Large intestine (tissue), 3 donors: ENCODE results near the gene TANGO6. TPM values are rescaled to one million over a fixed set of nuclear protein-coding genes. Genes with fewer than 3 reads are reported as not detected.
"Not testable (repeated sequence)": the region's sequence is repeated elsewhere in the genome, so short reads cannot be mapped to it uniquely, and the experiment has no call there.

Experiments used
- DNase-seq, 2 donors: peaks; one replicate each; pipeline versions ENCODE4 v3.0.0 to v3.0.0-alpha.2; 2013
- H3K27ac ChIP-seq: one replicate; pipeline ENCODE4 v1.5.1; 2013; ENCODE audit warnings: low read length
- H3K27me3 ChIP-seq: 2 replicates; pipeline ENCODE4 v1.6.1; 2013; ENCODE audit warnings: low read length; ENCODE audit not compliant: control insufficient read depth, insufficient read depth
- H3K36me3 ChIP-seq: 2 replicates; pipeline ENCODE4 v1.6.1; 2013; ENCODE audit warnings: low read length; ENCODE audit not compliant: control insufficient read depth, insufficient read depth
- H3K4me1 ChIP-seq: one replicate; pipeline ENCODE4 v1.6.1; 2013; ENCODE audit warnings: low read length; ENCODE audit not compliant: control insufficient read depth, insufficient read depth
- H3K4me3 ChIP-seq: one replicate; pipeline ENCODE4 v1.5.1; 2013; ENCODE audit warnings: low read length
- H3K9me3 ChIP-seq: one replicate; pipeline ENCODE4 v1.6.1; 2013; ENCODE audit warnings: mild to moderate bottlenecking, low read depth, low read length, moderate library complexity; ENCODE audit not compliant: control insufficient read depth
- WGBS: methylation state at CpG from one replicate; pipeline ENCODE4 v1.1.5; 2013; ENCODE audit warnings: low lambda C conversion rate; ENCODE audit not compliant: insufficient coverage; 5-methylcytosine and 5-hydroxymethylcytosine counted together
- polyA plus RNA-seq: library from polyadenylated mRNA; unstranded; fragments of 120-200 nt; gene quantifications from one replicate; pipeline ENCODE4 v1.2.1, GENCODE V29; 2013

Gene TANGO6
- polyA plus RNA-seq, 1 donor: 4.5 TPM

GRCh38 chr16:69051517-69051830 is 208.1 kb downstream of the TANGO6 start:
- H3K4me3 ChIP-seq, H3K4me1 ChIP-seq, H3K27me3 ChIP-seq, H3K27ac ChIP-seq, DNase-seq, H3K36me3 ChIP-seq, H3K9me3 ChIP-seq: not testable (repeated sequence)
- no CpG with 5 or more reads among the region's 3 CpGs for WGBS

GRCh38 chr16:69055008-69055407 is 211.7 kb downstream of the TANGO6 start:
- Histone ChIP-seq H3K27me3 (no peaks in the 10 kb centered on the region), H3K4me1 (no peaks in the 10 kb centered on the region), H3K4me3 (no peak overlapping the region), H3K36me3 (no peaks in the 10 kb centered on the region), H3K9me3 (no peaks in the 10 kb centered on the region), H3K27ac (no peak overlapping the region)
- WGBS: 60% methylated on average over 1 of the region's 3 CpGs
- DNase-seq: no peak

GRCh38 chr16:69055980-69056379 is 212.6 kb downstream of the TANGO6 start:
- no peaks in the 10 kb centered on the region for H3K9me3 ChIP-seq
- H3K27me3 ChIP-seq: no peaks in the 10 kb centered on the region
- no peak overlapping the region for H3K4me3 ChIP-seq
- no peaks in the 10 kb centered on the region for H3K4me1 ChIP-seq
- no peak overlapping the region for H3K27ac ChIP-seq
- no peak for DNase-seq
- WGBS: 100% methylated on average over 1 of the region's 1 CpG
- no peaks in the 10 kb centered on the region for H3K36me3 ChIP-seq

- no peaks in the 10 kb centered on the region for H3K36me3 ChIP-seq
- H3K27ac ChIP-seq: no peak overlapping the region
- H3K4me1 ChIP-seq: no peaks in the 10 kb centered on the region
- 87% methylated on average over 2 of the region's 3 CpGs for WGBS
- no peaks in the 10 kb centered on the region for H3K27me3 ChIP-seq
- no peak for DNase-seq
- H3K4me3 ChIP-seq: no peak overlapping the region
- H3K9me3 ChIP-seq: no peaks in the 10 kb centered on the region
Observed at GRCh38 chr16:69056421-69056820, 213.1 kb downstream of the TANGO6 start.

GRCh38 chr16:69057400-69058378 is 214.4 kb downstream of the TANGO6 start:
- no peaks in the 10 kb centered on the region for H3K4me1 ChIP-seq
- H3K27ac ChIP-seq: no peak overlapping the region
- WGBS: no CpG with 5 or more reads among the region's 11 CpGs
- H3K36me3 ChIP-seq: no peaks in the 10 kb centered on the region
- H3K27me3 ChIP-seq: no peaks in the 10 kb centered on the region
- no peak overlapping the region for H3K4me3 ChIP-seq
- no peaks in the 10 kb centered on the region for H3K9me3 ChIP-seq
- DNase-seq: no peak

GRCh38 chr16:69063491-69063890 is 220.2 kb downstream of the TANGO6 start:
- WGBS: 83% methylated on average over 1 of the region's 8 CpGs
- H3K4me1 ChIP-seq, H3K4me3 ChIP-seq, H3K9me3 ChIP-seq, H3K27me3 ChIP-seq, H3K27ac ChIP-seq, H3K36me3 ChIP-seq, DNase-seq: not testable (repeated sequence)

- H3K9me3 ChIP-seq: no peaks in the 10 kb centered on the region
- no peak overlapping the region for H3K4me3 ChIP-seq
- peaks cover 3% of the 10 kb centered on the region for H3K4me1 ChIP-seq
- no peaks in the 10 kb centered on the region for H3K36me3 ChIP-seq
- DNase-seq: no peak
- no CpG with 5 or more reads among the region's 2 CpGs for WGBS
- no peaks in the 10 kb centered on the region for H3K27me3 ChIP-seq
- no peak overlapping the region for H3K27ac ChIP-seq
Observed at GRCh38 chr16:69064124-69064763, 220.9 kb downstream of the TANGO6 start.

GRCh38 chr16:69064764-69065313 is 221.5 kb downstream of the TANGO6 start:
- H3K27ac ChIP-seq: no peak overlapping the region
- no peaks in the 10 kb centered on the region for H3K27me3 ChIP-seq
- no peaks in the 10 kb centered on the region for H3K9me3 ChIP-seq
- no peaks in the 10 kb centered on the region for H3K36me3 ChIP-seq
- no CpG with 5 or more reads among the region's 6 CpGs for WGBS
- peaks cover 3% of the 10 kb centered on the region for H3K4me1 ChIP-seq
- no peak for DNase-seq
- H3K4me3 ChIP-seq: no peak overlapping the region

- no peak overlapping the region for H3K4me3 ChIP-seq
- no peaks in the 10 kb centered on the region for H3K36me3 ChIP-seq
- H3K27ac ChIP-seq: no peak overlapping the region
- no peaks in the 10 kb centered on the region for H3K9me3 ChIP-seq
- H3K27me3 ChIP-seq: no peaks in the 10 kb centered on the region
- DNase-seq: no peak
- H3K4me1 ChIP-seq: peaks cover 13% of the 10 kb centered on the region
- 100% methylated on average over 2 of the region's 5 CpGs for WGBS
Observed at GRCh38 chr16:69069504-69069903, 226.2 kb downstream of the TANGO6 start.

GRCh38 chr16:69071036-69071435 is 227.7 kb downstream of the TANGO6 start:
- Histone ChIP-seq H3K4me3 (no peak overlapping the region), H3K4me1 (peaks cover 10% of the 10 kb centered on the region), H3K36me3 (no peaks in the 10 kb centered on the region), H3K9me3 (no peaks in the 10 kb centered on the region), H3K27ac (peak overlapping the region; percentile 69), H3K27me3 (no peaks in the 10 kb centered on the region)
- DNase-seq: no peak
- WGBS: no CpG with 5 or more reads among the region's 3 CpGs
